ENCODE data around the gene GNAQ. TPM values are rescaled to one million over a fixed set of nuclear protein-coding genes. Genes with fewer than 3 reads are reported as not detected.

The GNAQ gene
- total and polyA plus RNA-seq, 2 of the 13 experiments (the other 11 are each of a cell fraction or from before 2014, with no cell fraction given), result 16.5 to 17.7 TPM

DNA sequence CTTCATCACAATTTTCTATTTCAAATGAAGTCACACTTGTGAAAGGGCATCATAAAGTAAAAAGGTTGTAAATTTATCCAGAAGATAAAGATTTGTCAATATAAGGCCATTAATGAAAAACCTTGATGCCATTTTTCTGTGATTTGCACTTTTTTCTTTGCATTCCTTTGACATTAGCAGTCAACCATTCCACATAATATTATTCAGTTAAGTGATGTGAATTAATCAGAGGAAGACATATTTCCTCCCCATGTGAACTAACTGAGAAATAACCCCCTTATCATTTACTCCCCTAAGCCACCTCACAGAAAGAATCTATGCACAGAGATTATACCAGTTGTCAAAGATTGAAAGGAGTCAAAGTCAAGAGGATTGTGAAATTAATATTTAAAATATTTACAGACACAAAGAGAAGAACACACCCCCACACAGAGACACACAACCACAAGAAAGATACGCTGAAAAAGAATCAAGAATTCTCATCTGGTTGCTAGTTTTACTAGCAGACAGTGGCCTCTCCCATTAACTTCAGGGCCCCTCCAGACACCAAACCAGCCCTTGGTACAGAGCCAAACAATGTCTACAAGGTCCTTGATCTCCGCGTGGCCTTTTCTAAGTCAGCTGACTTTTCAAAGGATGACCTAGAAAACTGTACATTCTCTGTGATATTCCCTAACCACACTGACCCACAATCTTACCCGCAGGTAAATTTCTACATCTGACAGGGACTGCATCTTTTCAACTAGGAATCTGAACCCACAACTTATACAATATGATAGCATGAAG is 29.5 kb downstream of the GNAQ start (continued):
- TF ChIP-seq SMAD9 (CRISPR knock-in tag; IDR thresholded peaks at IDR 0.05) (no peak), RARA (CRISPR knock-in tag; IDR thresholded peaks at IDR 0.05) (peak; percentile 65), PATZ1 (CRISPR knock-in tag; IDR thresholded peaks at IDR 0.05) (no peak), SOX6 (IDR thresholded peaks at IDR 0.05) (no peak), SOX6 (CRISPR knock-in tag; IDR thresholded peaks at IDR 0.05) (0 out of 2 replicates have a peak, but pooled peaks have one; percentile 16), SAP130 (CRISPR knock-in tag; IDR thresholded peaks at IDR 0.05; ENCODE audit: low read depth) (peak; percentile 20; the same call in 1 of the 2 replicates), SOX5 (CRISPR knock-in tag; IDR thresholded peaks at IDR 0.05; ENCODE audit: borderline replicate concordance) (0 out of 2 replicates have a peak, but pooled peaks have one; percentile 24), NR2F1 (CRISPR knock-in tag; IDR thresholded peaks at IDR 0.05) (0 out of 4 replicates have a peak, but pooled peaks of 1 of the 2 experiments have one; percentile 21), SOX13 (IDR thresholded peaks at IDR 0.05) (no peak), SOX13 (CRISPR knock-in tag; conservative IDR thresholded peaks at IDR 0.05 in 1 of 2, IDR thresholded peaks at IDR 0.05 in 1 of 2) (peak in 1 of 2 experiments; percentile 49; a peak in 1 of 4 replicates)
- TF ChIP-seq, protein P1, sequence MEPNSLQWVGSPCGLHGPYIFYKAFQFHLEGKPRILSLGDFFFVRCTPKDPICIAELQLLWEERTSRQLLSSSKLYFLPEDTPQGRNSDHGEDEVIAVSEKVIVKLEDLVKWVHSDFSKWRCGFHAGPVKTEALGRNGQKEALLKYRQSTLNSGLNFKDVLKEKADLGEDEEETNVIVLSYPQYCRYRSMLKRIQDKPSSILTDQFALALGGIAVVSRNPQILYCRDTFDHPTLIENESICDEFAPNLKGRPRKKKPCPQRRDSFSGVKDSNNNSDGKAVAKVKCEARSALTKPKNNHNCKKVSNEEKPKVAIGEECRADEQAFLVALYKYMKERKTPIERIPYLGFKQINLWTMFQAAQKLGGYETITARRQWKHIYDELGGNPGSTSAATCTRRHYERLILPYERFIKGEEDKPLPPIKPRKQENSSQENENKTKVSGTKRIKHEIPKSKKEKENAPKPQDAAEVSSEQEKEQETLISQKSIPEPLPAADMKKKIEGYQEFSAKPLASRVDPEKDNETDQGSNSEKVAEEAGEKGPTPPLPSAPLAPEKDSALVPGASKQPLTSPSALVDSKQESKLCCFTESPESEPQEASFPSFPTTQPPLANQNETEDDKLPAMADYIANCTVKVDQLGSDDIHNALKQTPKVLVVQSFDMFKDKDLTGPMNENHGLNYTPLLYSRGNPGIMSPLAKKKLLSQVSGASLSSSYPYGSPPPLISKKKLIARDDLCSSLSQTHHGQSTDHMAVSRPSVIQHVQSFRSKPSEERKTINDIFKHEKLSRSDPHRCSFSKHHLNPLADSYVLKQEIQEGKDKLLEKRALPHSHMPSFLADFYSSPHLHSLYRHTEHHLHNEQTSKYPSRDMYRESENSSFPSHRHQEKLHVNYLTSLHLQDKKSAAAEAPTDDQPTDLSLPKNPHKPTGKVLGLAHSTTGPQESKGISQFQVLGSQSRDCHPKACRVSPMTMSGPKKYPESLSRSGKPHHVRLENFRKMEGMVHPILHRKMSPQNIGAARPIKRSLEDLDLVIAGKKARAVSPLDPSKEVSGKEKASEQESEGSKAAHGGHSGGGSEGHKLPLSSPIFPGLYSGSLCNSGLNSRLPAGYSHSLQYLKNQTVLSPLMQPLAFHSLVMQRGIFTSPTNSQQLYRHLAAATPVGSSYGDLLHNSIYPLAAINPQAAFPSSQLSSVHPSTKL (CRISPR knock-in tag; IDR thresholded peaks at IDR 0.05), result peak; percentile 58
- TF ChIP-seq, protein P2, sequence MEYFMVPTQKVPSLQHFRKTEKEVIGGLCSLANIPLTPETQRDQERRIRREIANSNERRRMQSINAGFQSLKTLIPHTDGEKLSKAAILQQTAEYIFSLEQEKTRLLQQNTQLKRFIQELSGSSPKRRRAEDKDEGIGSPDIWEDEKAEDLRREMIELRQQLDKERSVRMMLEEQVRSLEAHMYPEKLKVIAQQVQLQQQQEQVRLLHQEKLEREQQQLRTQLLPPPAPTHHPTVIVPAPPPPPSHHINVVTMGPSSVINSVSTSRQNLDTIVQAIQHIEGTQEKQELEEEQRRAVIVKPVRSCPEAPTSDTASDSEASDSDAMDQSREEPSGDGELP (IDR thresholded peaks at IDR 0.05; ENCODE audit: borderline replicate concordance, low read depth), result peak; percentile 41; the same call in 1 of the 2 replicates

Data from HepG2 (cell line).